Erythroblast (primary cell): ENCODE results near the gene FBXO38.

Experiments used
- GATA1 ChIP-seq: IDR thresholded peaks from 2 replicates; pipeline ENCODE4 v1.6.1; 2011; ENCODE audit warnings: low read depth, mild to moderate bottlenecking, control low read depth, low read length, moderate library complexity
- POLR2A ChIP-seq: IDR thresholded peaks from 2 replicates; pipeline ENCODE4 v1.6.1; 2011; ENCODE audit warnings: mild to moderate bottlenecking, low read length

DNA sequence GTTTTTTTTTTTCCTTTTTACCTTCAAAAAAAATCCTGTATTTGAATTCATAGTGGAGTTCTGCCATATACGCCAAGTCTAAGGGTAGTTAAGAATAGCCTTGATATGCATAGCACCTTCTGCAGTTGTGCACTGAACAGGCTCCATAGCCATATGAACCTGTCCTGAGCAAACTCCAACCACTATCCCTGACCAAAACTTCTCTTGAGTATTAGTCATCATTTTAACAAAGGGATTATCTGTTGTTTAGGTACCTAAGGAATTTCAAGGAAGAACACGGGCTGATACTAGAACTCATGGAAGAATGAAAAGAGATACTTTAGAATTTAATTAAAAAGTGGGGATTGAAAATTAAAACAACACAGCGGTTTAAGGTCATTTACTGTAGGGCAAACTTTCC is 1.9 kb upstream of the FBXO38 start:
- TF ChIP-seq POLR2A: no peak
- no peak for TF ChIP-seq GATA1
